Activated CD4-positive, alpha-beta T cell treated with anti-CD3 and anti-CD28 coated beads for 1 hour (primary cell): Measurements from ENCODE around the gene ALX3.

Experiments used
- DNase-seq: peaks from one replicate; pipeline ENCODE4 v3.0.0-alpha.2; 2020

Gene ALX3

DNA sequence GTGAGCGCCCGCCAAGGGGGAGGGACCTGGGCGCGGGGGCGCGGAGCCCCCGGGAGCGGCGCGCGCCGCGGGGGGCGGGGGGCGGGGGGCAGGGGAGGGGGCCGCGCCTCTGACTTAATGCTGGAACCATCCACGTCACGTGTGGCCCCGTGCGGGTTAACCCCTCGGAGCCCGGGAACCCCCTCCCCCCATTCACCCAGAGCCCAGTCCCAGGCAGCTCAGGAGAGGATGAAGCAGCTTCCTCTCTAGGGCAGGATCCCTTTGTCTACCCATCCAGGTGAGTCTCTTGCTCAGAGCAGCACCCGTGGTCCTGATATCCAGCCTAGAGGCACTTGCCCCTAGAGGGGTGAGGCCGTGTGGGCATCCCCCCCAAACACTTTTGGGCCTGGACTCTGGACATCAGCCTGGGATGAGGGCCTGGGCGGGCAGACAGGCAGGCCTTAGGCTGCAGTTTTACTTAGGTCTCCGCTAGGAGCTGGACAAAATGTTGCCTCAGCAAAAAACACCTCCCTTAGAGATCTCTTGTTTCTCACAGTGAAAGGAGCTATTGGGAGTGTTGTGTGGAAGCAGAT, at the start of gene ALX3:
TSS of gene ALX3 (minus strand) at position 2 of the 572 bp plus-strand sequence. CDS start 60 bp downstream, outside the sequence.
- no peak for DNase-seq

DNA sequence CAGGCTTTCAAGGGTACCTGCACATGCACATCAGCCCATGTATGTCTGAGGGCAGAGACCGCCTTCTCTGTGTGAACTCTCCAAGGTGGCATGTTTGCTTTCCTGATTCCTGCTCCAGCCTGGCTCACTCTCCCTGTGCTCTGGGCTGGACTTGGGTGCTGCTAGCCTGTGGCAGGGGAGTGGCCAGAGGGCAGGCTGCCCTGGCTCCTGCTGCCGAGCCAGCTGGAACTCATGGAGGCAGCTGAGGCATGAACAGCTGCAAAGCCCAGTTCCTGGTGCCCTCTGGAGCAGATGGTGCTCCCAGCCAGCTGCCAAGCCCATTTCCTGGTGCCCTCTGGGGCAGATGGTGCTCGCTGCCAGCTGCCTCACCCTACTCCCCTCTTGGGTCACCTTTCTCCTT, 49.4 kb upstream of the ALX3 start:
- no peak for DNase-seq

GRCh38 chr1:110118636-110119396, 48.3 kb upstream of the ALX3 start:
- DNase-seq = no peak

- DNase-seq = no peak
Observed at GRCh38 chr1:110114784-110115183, 44.3 kb upstream of the ALX3 start.

DNA sequence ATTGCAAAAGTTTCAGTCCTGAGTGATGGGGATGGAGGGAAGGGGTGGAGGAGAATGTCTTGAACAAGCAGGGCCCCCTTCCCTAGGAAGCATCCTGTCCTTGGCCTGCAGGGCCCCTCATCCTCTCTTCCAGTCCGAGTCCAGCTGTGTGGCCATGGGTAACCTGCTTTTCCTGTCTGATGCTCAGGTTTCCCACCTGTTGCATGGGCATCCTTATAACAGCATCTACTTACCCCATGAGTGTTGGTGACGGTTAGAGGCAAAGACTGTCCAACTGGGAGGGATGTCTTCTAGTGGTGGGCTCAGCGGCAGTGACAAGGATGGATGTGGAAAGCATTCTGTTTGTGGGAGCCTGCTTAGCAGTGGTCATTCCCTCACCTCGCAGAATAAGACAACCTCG, 43.7 kb upstream of the ALX3 start:
- DNase-seq = no peak

GRCh38 chr1:110113551-110113950, 43.1 kb upstream of the ALX3 start:
- DNase-seq = no peak

GRCh38 chr1:110112656-110113055, 42.2 kb upstream of the ALX3 start:
- no peak for DNase-seq

- no peak for DNase-seq
Observed at GRCh38 chr1:110112143-110112542, 41.7 kb upstream of the ALX3 start, which contains the start of gene UBL4B. UBL4B (plus strand) TSS chr1:110112443; CDS start chr1:110112535, 92 bp downstream.

GRCh38 chr1:110111081-110111480, 40.6 kb upstream of the ALX3 start:
- no peak for DNase-seq

- no peak for DNase-seq
Observed at GRCh38 chr1:110107867-110108469, 37.5 kb upstream of the ALX3 start.

- DNase-seq = peak; percentile 33
Observed at GRCh38 chr1:110106013-110106941, 35.8 kb upstream of the ALX3 start.

- DNase-seq = no peak
Observed at GRCh38 chr1:110102081-110102480, 31.6 kb upstream of the ALX3 start.

- DNase-seq = no peak
Observed at GRCh38 chr1:110100335-110100734, 29.9 kb upstream of the ALX3 start.

DNA sequence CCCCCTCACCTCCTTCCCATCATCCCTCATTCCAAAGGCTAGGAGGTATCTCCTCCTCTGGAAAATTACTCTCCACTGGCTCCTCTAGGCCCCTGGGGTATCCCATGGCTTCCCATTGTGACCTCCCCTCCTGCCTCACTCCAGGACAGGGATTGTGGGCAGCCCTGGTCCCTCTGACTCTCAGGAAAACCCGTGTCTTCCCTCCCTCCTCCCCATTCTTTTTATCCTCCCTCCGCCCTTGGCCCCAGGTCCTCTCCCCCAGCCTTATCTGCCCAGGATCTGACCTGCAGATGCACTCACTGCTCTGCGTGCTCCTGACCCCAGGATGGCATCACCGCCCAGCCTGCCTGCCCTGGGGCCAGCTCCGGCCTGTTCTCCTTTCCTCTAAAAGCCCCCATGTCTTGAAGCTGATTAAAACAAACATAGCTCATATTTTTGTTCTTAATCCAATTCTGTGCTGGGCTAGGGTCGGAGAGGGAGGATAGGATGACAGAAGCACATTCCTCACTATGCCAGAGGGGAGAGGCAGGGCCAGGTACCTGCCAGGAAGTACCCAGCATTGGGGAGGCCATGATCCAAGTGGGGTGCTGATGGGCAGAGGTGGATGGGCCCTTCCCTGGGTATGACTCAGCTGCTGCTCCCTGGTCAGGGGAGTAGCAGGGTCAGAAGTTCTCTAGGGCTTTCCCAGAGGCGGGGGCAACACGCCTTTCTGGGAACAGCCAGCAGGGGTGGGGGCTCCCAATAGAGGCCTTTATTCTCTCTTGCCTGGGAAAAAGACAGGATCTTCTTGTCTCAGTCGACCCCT, 28.0 kb upstream of the ALX3 start:
- DNase-seq = no peak

- DNase-seq = no peak
Observed at GRCh38 chr1:110097507-110098221, 27.2 kb upstream of the ALX3 start.

DNA sequence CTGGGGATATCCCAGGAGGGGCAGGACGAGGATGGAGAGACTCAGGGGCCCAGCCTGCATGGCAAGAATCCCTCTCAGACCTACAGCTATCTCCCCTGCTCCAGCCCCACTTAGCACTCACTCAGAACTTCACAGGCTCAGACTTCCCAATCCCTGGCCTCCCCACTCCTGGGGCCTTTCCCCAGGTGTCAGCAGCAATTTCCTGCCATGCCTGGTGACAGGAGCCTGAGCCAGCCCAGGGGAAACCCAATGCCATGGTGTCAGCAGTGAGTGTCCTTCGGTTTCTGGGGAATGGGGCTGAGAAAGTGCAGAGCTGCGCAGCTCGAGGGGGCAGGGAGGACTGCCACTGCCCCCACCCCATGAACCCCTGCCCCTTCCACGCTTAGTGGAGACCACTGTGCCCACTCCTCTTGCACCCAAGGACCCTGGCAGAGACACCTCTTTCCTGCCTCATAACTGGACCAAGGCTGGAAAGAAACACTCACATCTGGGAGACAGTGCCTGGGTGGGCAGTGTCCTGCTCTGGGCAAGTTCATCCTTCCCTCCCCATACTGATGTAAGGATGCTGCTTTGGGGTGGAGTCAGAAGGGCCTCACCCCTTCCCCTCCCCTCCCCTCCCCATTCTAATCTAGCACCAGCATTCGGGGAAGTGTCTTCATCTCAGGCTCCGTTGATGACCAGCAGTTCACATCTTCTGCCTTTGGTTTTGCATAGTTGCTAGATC, 24.6 kb upstream of the ALX3 start:
- DNase-seq = no peak

GRCh38 chr1:110092991-110093390, 22.5 kb upstream of the ALX3 start:
- no peak for DNase-seq

GRCh38 chr1:110091791-110092190, 21.3 kb upstream of the ALX3 start:
- DNase-seq = no peak

- DNase-seq = no peak
Observed at GRCh38 chr1:110091381-110091780, 20.9 kb upstream of the ALX3 start.

DNA sequence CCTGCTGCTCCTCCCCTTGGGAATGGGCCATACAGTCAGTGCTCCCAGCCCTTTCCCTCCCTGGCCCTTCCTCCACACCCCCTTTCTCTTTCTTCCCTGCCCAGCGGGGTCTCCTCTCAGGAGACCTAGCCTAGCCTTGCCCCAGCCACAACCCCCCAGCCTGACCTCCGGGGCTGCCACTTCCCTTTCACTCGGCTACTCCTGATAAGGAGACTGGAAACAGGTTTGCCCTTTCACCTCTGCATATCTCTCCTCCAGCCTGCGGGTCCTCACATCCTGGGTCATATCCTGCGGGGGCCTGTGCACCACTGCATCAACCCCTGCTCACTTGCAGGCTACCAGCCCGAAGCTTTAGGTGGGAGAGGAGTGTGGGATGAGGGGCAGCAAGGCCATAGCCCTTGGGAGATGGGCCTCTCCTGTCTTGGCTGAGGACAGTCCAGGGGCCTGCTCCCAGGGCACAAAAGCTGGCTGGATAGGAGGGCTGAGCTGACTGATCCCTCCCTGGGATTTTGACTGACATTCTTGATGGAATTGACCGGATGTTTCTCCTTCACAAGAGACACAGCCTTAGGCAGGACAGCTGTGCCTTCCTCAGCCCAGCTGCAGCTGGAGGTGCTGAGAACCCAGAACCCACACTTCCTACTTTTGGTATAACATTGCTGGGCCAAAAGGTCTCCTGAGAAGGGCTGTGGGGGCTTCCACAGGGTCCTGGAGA, 19.2 kb upstream of the ALX3 start:
- no peak for DNase-seq
